ENCODE results near the gene ZNF527. TPM values are rescaled to one million over a fixed set of nuclear protein-coding genes. Genes with fewer than 3 reads are reported as not detected.

The ZNF527 gene
- total and polyA plus RNA-seq, 9 of the 15 experiments (the other 6 are each of a cell fraction or from before 2014, with no cell fraction given): 0.18 to 1.4 (median 0.86) TPM

- Histone ChIP-seq H3K9me3 (replicated peaks; ENCODE audit: control insufficient read depth, insufficient read depth, low read depth, low read length) (peaks cover 7% of the 10 kb centered on the region), H3K27me3 (ENCODE audit: control insufficient read depth in 2 of 2, insufficient read depth in 2 of 2, low read length in 2 of 2) (no peaks in the 10 kb centered on the region), H3K79me2 (ENCODE audit: control insufficient read depth, insufficient read depth, low read length) (no peaks in the 10 kb centered on the region), H3K9ac (ENCODE audit: insufficient read depth in 1 of 2, low read depth in 2 of 2, low read length in 2 of 2) (no peak overlapping the region), H3K27ac (ENCODE audit: extremely low read depth, low read depth, low read length) (no peak overlapping the region), H4K20me1 (replicated peaks; ENCODE audit: control insufficient read depth, insufficient read depth, low read length) (no peaks in the 10 kb centered on the region), H3K36me3 (ENCODE audit: control insufficient read depth, insufficient read depth, low read length) (no peaks in the 10 kb centered on the region), H3K4me3 (no peak overlapping the region), H3K9me1 (ENCODE audit: control insufficient read depth, insufficient read depth, low read length) (no peaks in the 10 kb centered on the region), H3K4me1 (replicated peaks in 1 of 2; ENCODE audit: control insufficient read depth in 2 of 2, insufficient read depth in 2 of 2, low read length in 2 of 2) (no peaks in the 10 kb centered on the region), H2AFZ (ENCODE audit: low read depth, low read length) (no peak overlapping the region), H3K4me2 (ENCODE audit: insufficient read depth, low read length) (no peak overlapping the region)
- FAIRE-seq: no peak
- DNase-seq (ENCODE audit: extremely low read depth in 1 of 4, low spot score in 3 of 4): no peak
- no TSS peak for BruUV-seq (replicated peaks)
- intact Hi-C loops (cut with micrococcal nuclease) (no loop called here), in situ Hi-C loops (cut with MboI) (no loop called here)
- ChIA-PET CTCF (ENCODE audit: low intra/inter-chr PET ratio) (no interaction called here), POLR2A (no interaction called here)
- WGBS (ENCODE audit: insufficient coverage, low coverage, missing lambda C conversion rate): 0% methylated on average over 1 of the region's 1 CpG
- no peak for TF ChIP-seq KLF1 (tag; IDR thresholded peaks at IDR 0.05)
- TF ChIP-seq HDAC2 (IDR thresholded peaks at IDR 0.05): no peak
- TF ChIP-seq TBP (optimal IDR thresholded peaks at IDR 0.05; ENCODE audit: low read depth, low read length): no peak
- TF ChIP-seq, protein P1, sequence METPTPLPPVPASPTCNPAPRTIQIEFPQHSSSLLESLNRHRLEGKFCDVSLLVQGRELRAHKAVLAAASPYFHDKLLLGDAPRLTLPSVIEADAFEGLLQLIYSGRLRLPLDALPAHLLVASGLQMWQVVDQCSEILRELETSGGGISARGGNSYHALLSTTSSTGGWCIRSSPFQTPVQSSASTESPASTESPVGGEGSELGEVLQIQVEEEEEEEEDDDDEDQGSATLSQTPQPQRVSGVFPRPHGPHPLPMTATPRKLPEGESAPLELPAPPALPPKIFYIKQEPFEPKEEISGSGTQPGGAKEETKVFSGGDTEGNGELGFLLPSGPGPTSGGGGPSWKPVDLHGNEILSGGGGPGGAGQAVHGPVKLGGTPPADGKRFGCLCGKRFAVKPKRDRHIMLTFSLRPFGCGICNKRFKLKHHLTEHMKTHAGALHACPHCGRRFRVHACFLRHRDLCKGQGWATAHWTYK (CRISPR knock-in tag; IDR thresholded peaks at IDR 0.05): no peak
- no peak for TF ChIP-seq IFI16 (CRISPR knock-in tag; IDR thresholded peaks at IDR 0.05)
- TF ChIP-seq YY1 (IDR thresholded peaks at IDR 0.05; ENCODE audit: borderline replicate concordance in 1 of 3, control insufficient read depth in 1 of 3, extremely low read depth in 1 of 3, insufficient read depth in 3 of 3, insufficient read length in 1 of 3, insufficient replicate concordance in 2 of 3, low read depth in 1 of 3, low read length in 2 of 3): no peak
- TF ChIP-seq ZNF274 (IDR thresholded peaks at IDR 0.05; ENCODE audit: borderline replicate concordance, low read depth, low read length): peak; percentile 96
- ATAC-seq: no peak
These were observed 42.6 kb downstream of the ZNF527 start for GRCh38 chr19:37413313-37414084.

Other genes starting within 250 kb of the ZNF527 start
Only the 7 nearest of the 8 such genes appear.
- gene ZNF585A, start 198.4 kb upstream of the ZNF527 start, total RNA-seq (2014; rRNA removed): 3.0 and 5.6 TPM in 2 replicates
- gene ZNF585A, start 198.4 kb upstream of the ZNF527 start, total RNA-seq (2014; rRNA removed; fragmentation: Illumina TruSeq; extraction: Trizol): 10.0 and 12.0 TPM in 2 replicates
- 5.6 and 6.3 TPM in 2 replicates for gene ZNF585A, start 198.4 kb upstream of the ZNF527 start, total RNA-seq (2015; rRNA removed; fragmentation: Illumina TruSeq; extraction: Trizol)
- 4.9 and 6.1 TPM in 2 replicates for gene ZNF585A, start 198.4 kb upstream of the ZNF527 start, total RNA-seq (2021)
- gene ZNF585A, start 198.4 kb upstream of the ZNF527 start, polyA plus RNA-seq (2011; rRNA removed): 6.2 and 6.4 TPM in 2 replicates
- 7.1 and 8.5 TPM in 2 replicates for gene ZNF585A, start 198.4 kb upstream of the ZNF527 start, polyA plus RNA-seq (2014; fragmentation: Illumina TruSeq; extraction: Trizol)
- gene ZNF585A, start 198.4 kb upstream of the ZNF527 start, polyA plus RNA-seq (2014; fragmentation: Nextera tagmentation; extraction: Ambion mirVana): 10 to 100 TPM; 29.6 to 31.0 TPM
- gene ZNF585A, start 198.4 kb upstream of the ZNF527 start, polyA plus RNA-seq (2014; rRNA removed): 8.5 and 9.1 TPM in 2 replicates
- 3.7 and 5.8 TPM in 2 replicates for gene ZNF585B, start 160.6 kb upstream of the ZNF527 start, total RNA-seq (2014; rRNA removed)
- gene ZNF585B, start 160.6 kb upstream of the ZNF527 start, total RNA-seq (2014; rRNA removed; fragmentation: Illumina TruSeq; extraction: Trizol): 4.6 and 5.1 TPM in 2 replicates
- 5.1 and 5.3 TPM in 2 replicates for gene ZNF585B, start 160.6 kb upstream of the ZNF527 start, total RNA-seq (2015; rRNA removed; fragmentation: Illumina TruSeq; extraction: Trizol)
- gene ZNF585B, start 160.6 kb upstream of the ZNF527 start, total RNA-seq (2021): 5.0 and 6.0 TPM in 2 replicates
- 4.2 and 6.5 TPM in 2 replicates for gene ZNF585B, start 160.6 kb upstream of the ZNF527 start, polyA plus RNA-seq (2011; rRNA removed)
- 3.3 and 4.8 TPM in 2 replicates for gene ZNF585B, start 160.6 kb upstream of the ZNF527 start, polyA plus RNA-seq (2014; fragmentation: Illumina TruSeq; extraction: Trizol)
- gene ZNF585B, start 160.6 kb upstream of the ZNF527 start, polyA plus RNA-seq (2014; fragmentation: Nextera tagmentation; extraction: Ambion mirVana): 10 to 100 TPM in 1 of 2 experiments, 1 to 10 TPM in 1; 7.9 to 11.0 TPM
- gene ZNF585B, start 160.6 kb upstream of the ZNF527 start, polyA plus RNA-seq (2014; rRNA removed): 6.4 and 8.6 TPM in 2 replicates
- 3.5 and 4.9 TPM in 2 replicates for gene ZNF383, start 152.9 kb upstream of the ZNF527 start, total RNA-seq (2014; rRNA removed)
- gene ZNF383, start 152.9 kb upstream of the ZNF527 start, total RNA-seq (2014; rRNA removed; fragmentation: Illumina TruSeq; extraction: Trizol): 7.1 and 8.2 TPM in 2 replicates
- 4.3 and 5.6 TPM in 2 replicates for gene ZNF383, start 152.9 kb upstream of the ZNF527 start, total RNA-seq (2015; rRNA removed; fragmentation: Illumina TruSeq; extraction: Trizol)
- 5.0 and 5.3 TPM in 2 replicates for gene ZNF383, start 152.9 kb upstream of the ZNF527 start, total RNA-seq (2021)
- 5.6 and 6.1 TPM in 2 replicates for gene ZNF383, start 152.9 kb upstream of the ZNF527 start, polyA plus RNA-seq (2011; rRNA removed)
- gene ZNF383, start 152.9 kb upstream of the ZNF527 start, polyA plus RNA-seq (2014; fragmentation: Illumina TruSeq; extraction: Trizol): 4.2 and 4.6 TPM in 2 replicates
- 1 to 10 TPM; 2.0 to 5.0 TPM for gene ZNF383, start 152.9 kb upstream of the ZNF527 start, polyA plus RNA-seq (2014; fragmentation: Nextera tagmentation; extraction: Ambion mirVana)
- gene ZNF383, start 152.9 kb upstream of the ZNF527 start, polyA plus RNA-seq (2014; rRNA removed): 4.4 and 6.2 TPM in 2 replicates
- gene ZNF569, start 96.3 kb downstream of the ZNF527 start, total RNA-seq (2014; rRNA removed): 5.1 and 5.6 TPM in 2 replicates
- gene ZNF569, start 96.3 kb downstream of the ZNF527 start, total RNA-seq (2014; rRNA removed; fragmentation: Illumina TruSeq; extraction: Trizol): 4.9 and 5.7 TPM in 2 replicates
- gene ZNF569, start 96.3 kb downstream of the ZNF527 start, total RNA-seq (2015; rRNA removed; fragmentation: Illumina TruSeq; extraction: Trizol): 5.4 and 5.7 TPM in 2 replicates
- gene ZNF569, start 96.3 kb downstream of the ZNF527 start, total RNA-seq (2021): 4.1 and 4.9 TPM in 2 replicates
- 0.93 and 2.8 TPM in 2 replicates for gene ZNF569, start 96.3 kb downstream of the ZNF527 start, polyA plus RNA-seq (2011; rRNA removed)
- 3.0 and 4.5 TPM in 2 replicates for gene ZNF569, start 96.3 kb downstream of the ZNF527 start, polyA plus RNA-seq (2014; fragmentation: Illumina TruSeq; extraction: Trizol)
- 1 to 10 TPM; 2.1 to 3.9 TPM for gene ZNF569, start 96.3 kb downstream of the ZNF527 start, polyA plus RNA-seq (2014; fragmentation: Nextera tagmentation; extraction: Ambion mirVana)
- gene ZNF569, start 96.3 kb downstream of the ZNF527 start, polyA plus RNA-seq (2014; rRNA removed): 2.8 and 3.1 TPM in 2 replicates
- 0.09 and 0.45 TPM in 2 replicates for gene ZNF570, start 98.3 kb downstream of the ZNF527 start, total RNA-seq (2014; rRNA removed)
- gene ZNF570, start 98.3 kb downstream of the ZNF527 start, total RNA-seq (2014; rRNA removed; fragmentation: Illumina TruSeq; extraction: Trizol): 0.64 and 0.73 TPM in 2 replicates
- gene ZNF570, start 98.3 kb downstream of the ZNF527 start, total RNA-seq (2015; rRNA removed; fragmentation: Illumina TruSeq; extraction: Trizol): 0.22 and 0.60 TPM in 2 replicates
- gene ZNF570, start 98.3 kb downstream of the ZNF527 start, total RNA-seq (2021): 0.54 and 0.60 TPM in 2 replicates
- gene ZNF570, start 98.3 kb downstream of the ZNF527 start, polyA plus RNA-seq (2011; rRNA removed): 0.05 and 0.95 TPM in 2 replicates
- gene ZNF570, start 98.3 kb downstream of the ZNF527 start, polyA plus RNA-seq (2014; fragmentation: Illumina TruSeq; extraction: Trizol): 0.58 and 0.59 TPM in 2 replicates
- gene ZNF570, start 98.3 kb downstream of the ZNF527 start, polyA plus RNA-seq (2014; fragmentation: Nextera tagmentation; extraction: Ambion mirVana): under 1 TPM; 0.11 to 0.38 TPM
- gene ZNF570, start 98.3 kb downstream of the ZNF527 start, polyA plus RNA-seq (2014; rRNA removed): 0.23 and 0.57 TPM in 2 replicates
- gene ZNF793, start 135.8 kb downstream of the ZNF527 start, total RNA-seq (2014; rRNA removed): 0.04 TPM in 1 of 2 replicates, not detected in the other
- gene ZNF793, start 135.8 kb downstream of the ZNF527 start, total RNA-seq (2014; rRNA removed; fragmentation: Illumina TruSeq; extraction: Trizol): not detected in 2 replicates
- gene ZNF793, start 135.8 kb downstream of the ZNF527 start, total RNA-seq (2015; rRNA removed; fragmentation: Illumina TruSeq; extraction: Trizol): 0.08 TPM in 1 of 2 replicates, not detected in the other
- 0.02 TPM in 1 of 2 replicates, not detected in the other for gene ZNF793, start 135.8 kb downstream of the ZNF527 start, total RNA-seq (2021)
- gene ZNF793, start 135.8 kb downstream of the ZNF527 start, polyA plus RNA-seq (2011; rRNA removed): not detected in 2 replicates
- gene ZNF793, start 135.8 kb downstream of the ZNF527 start, polyA plus RNA-seq (2014; fragmentation: Illumina TruSeq; extraction: Trizol): 0.04 TPM in 1 of 2 replicates, not detected in the other
- gene ZNF793, start 135.8 kb downstream of the ZNF527 start, polyA plus RNA-seq (2014; fragmentation: Nextera tagmentation; extraction: Ambion mirVana): under 1 TPM in 1 of 2 experiments, not detected in 1; 0.03 TPM
- not detected in 2 replicates for gene ZNF793, start 135.8 kb downstream of the ZNF527 start, polyA plus RNA-seq (2014; rRNA removed)
- 0.49 and 0.82 TPM in 2 replicates for gene ZNF571, start 223.7 kb downstream of the ZNF527 start, total RNA-seq (2014; rRNA removed)
- 2.2 and 2.3 TPM in 2 replicates for gene ZNF571, start 223.7 kb downstream of the ZNF527 start, total RNA-seq (2014; rRNA removed; fragmentation: Illumina TruSeq; extraction: Trizol)
- gene ZNF571, start 223.7 kb downstream of the ZNF527 start, total RNA-seq (2015; rRNA removed; fragmentation: Illumina TruSeq; extraction: Trizol): 1.5 and 2.0 TPM in 2 replicates
- gene ZNF571, start 223.7 kb downstream of the ZNF527 start, total RNA-seq (2021): 1.3 and 1.8 TPM in 2 replicates
- 0.79 and 3.9 TPM in 2 replicates for gene ZNF571, start 223.7 kb downstream of the ZNF527 start, polyA plus RNA-seq (2011; rRNA removed)
- gene ZNF571, start 223.7 kb downstream of the ZNF527 start, polyA plus RNA-seq (2014; fragmentation: Illumina TruSeq; extraction: Trizol): 1.3 and 1.6 TPM in 2 replicates
- gene ZNF571, start 223.7 kb downstream of the ZNF527 start, polyA plus RNA-seq (2014; fragmentation: Nextera tagmentation; extraction: Ambion mirVana): 1 to 10 TPM; 2.1 to 3.1 TPM
- gene ZNF571, start 223.7 kb downstream of the ZNF527 start, polyA plus RNA-seq (2014; rRNA removed): 1.0 and 1.7 TPM in 2 replicates

Data from K562 (cell line).